IPS DF 4.7 (cell line): ENCODE results near the gene CLEC2D.
"Not testable (repeated sequence)": the region's sequence is repeated elsewhere in the genome, so short reads cannot be mapped to it uniquely, and the experiment has no call there.

Experiments used
- DNase-seq: peaks from one replicate; pipeline ENCODE4 v3.0.0-alpha.2; 2013; ENCODE audit warnings: low spot score; ENCODE audit errors: extremely low read depth

CLEC2D gene

DNA sequence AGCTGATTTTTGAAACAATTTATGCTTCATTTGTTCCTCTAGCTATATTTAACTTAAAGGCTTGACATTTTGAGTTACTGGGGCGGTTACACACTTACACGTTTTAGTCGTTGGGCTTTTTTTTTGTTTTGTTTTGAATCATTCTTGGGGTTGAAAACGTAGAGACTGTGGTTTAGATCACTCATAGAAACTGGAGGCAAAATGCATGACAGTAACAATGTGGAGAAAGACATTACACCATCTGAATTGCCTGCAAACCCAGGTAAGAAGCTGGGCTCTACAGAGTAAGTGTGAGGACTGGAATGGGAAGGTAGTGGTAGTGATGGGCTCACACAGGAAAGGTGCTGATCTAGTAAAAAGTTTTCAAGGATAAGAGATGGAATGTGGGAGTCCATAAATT is at the start of gene CLEC2D:
Gene CLEC2D (plus strand): TSS at position 180 of the 400 bp plus-strand sequence. CDS start 22 bp downstream, at position 202.
- DNase-seq, result no peak

DNA sequence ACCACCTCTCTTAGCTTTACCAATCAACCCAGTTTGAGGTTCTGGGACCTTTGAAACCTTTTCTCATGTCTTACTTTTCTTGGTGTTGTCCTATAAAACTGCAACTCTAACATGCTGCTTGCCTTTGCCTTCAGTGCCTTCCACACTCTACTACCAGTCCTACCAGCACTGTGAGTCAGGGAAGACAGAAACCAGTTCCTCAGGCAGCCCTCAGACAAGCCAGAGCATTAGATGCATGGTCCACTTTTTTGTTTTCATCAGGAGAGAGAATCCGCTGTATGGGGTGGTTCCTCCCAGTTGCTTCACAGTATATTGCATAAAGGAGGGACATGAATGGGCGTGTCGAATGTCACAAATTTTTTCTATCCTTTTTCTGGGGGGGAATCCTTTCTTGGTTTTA is 44.5 kb upstream of the CLEC2D start:
- DNase-seq, result no peak

DNA sequence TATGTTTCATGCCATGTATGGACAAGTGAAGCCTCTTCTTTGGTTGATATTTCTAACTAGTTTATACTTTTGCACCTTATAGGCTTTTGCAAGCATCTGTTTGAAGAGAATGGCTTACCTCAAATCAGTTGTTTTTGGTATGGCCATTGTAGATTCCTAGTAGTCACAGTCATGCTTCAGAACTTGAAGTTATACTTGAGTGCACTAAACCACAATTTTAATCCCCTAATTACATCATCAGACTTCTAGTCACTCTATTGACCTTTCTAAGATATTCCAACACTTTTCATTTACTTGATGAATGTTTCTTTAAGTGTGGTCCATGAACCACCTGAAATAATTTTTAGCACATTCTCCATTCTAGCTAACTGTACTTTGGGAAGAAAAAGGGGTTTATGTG is 43.2 kb upstream of the CLEC2D start:
- DNase-seq, result no peak

GRCh38 chr12:9626821-9627220 is 42.7 kb upstream of the CLEC2D start:
- DNase-seq, result no peak

GRCh38 chr12:9632766-9633165 is 36.7 kb upstream of the CLEC2D start:
- DNase-seq, result no peak

DNA sequence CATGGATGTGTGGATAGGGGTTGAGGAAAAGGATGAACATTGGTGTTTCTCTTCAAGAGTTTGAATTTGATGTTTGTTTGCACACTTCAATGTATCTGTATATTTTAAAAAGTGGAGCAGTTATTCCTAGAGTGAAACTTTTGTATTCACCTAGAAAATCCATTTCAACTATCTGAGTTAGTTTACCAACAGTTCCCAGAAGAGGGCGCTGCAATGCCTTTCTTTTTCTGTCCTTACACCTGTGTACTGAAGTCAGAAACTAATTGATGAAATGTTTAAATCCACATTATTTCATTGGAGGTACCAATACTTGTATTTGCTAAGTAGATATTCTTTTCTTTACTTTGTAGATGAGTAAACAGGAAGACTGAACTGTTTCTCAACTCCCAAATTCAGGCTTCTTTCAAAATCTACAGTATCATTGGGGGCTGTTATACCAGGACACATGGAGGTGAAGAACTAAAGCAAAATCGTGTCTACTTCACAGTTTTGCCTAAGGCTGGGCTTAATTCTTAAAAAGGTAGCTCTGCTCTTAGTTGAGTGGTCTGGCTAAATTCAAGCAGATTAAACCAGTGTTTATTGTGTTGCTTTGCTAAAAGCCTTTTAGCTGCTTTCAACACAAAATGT is 35.2 kb upstream of the CLEC2D start:
- no peak for DNase-seq

DNA sequence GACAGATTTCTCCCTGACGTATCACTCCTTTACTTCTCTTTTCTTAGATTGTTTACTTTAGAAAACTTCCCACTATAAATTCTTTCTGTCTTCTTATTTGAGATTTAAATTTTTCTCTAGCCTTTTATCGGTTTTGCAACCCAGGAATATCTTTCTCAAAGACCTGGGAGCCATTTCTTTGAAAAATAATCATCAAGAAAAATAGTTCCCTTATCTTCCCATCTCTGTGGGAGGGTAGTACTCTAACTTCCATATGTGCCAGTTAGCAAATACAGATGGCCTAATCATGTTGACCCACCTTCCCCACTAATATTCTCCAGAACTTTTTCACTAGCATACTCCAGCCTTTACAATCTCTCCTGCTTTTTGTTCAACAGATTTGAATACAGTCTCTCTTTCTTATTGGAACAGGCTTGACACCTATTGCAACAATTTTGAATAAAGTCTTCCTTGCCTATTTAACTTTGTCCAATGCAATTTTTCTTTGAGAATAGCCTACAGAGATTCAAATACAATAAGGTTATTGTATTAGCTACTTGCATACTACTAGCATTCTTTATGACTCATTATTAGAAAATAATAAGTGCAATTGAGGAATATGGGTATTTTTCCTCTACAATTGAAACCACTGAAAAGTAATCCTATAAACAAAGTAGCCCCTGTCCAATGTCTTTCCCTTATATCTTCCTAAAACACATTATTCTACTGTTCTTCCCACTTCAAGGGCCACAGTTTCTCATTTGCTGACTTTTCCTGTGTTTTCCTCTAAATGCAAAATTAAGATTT is 34.4 kb upstream of the CLEC2D start:
- no peak for DNase-seq

DNA sequence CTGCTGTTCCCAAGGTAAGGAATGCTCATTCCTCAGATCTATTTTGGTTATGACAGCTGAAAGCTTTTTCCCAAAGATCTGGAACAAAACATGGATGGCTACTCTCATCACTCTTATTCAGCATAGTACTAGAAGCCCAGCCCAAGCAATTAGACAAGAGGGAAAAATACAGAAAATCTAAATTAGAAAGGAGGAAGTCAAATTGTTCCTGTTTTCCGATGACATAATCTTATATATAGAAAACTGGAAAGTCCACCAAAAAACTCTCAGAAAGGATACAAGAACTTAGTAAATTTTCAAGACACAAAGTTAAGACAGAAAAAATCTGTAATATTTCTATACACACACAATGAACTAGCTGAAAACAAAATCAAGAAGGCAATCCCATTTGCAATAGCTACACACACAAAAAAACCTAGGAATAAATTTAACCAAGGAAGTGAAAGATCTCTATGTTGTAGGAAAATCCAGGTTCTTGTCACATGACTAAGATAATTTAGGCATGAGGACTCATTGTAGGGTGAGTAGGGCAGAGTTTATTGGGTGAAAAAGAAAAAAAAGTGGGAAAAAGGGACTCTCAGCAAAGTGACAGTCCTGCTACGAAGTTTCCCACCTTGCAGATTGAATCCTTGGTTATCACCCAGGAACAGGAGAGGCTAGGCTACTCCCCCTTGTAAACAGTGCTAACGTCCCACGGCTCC is 33.2 kb upstream of the CLEC2D start:
- no peak for DNase-seq

GRCh38 chr12:9636851-9637206 is 32.7 kb upstream of the CLEC2D start:
- no peak for DNase-seq

GRCh38 chr12:9640024-9640423 is 29.5 kb upstream of the CLEC2D start:
- DNase-seq, result no peak

DNA sequence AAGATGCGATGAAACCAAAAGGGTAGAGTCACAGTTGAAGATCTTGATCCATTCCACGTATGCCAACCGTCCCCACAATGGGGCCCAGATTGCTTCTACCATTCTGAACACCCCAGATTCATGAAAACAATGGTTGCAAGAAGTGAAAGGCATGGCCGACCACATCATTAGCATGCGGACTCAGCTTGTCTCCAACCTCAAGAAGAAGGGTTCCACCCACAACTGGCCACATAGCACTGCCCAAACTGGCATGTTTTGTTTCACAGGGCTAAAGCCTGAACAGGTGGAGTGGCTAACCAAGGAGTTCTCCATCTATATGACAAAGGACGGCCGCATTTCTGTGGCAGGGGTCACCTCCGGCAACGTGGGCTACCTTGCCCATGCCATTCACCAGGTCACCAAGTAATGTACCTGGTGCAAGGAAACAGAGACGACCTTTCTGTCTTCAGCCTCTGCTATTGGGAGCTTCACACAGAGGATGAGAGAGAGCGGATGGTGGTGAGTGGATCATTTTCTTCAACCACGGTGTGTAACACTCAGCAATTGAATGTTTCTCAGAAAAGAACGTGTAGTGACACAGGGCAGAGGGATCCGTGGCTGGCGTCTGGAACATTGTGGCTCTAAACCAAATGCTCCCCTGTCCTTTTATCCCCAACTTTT is 26.8 kb upstream of the CLEC2D start:
- DNase-seq, result no peak

- no peak for DNase-seq
Measured at GRCh38 chr12:9643266-9643660, 26.2 kb upstream of the CLEC2D start.

DNA sequence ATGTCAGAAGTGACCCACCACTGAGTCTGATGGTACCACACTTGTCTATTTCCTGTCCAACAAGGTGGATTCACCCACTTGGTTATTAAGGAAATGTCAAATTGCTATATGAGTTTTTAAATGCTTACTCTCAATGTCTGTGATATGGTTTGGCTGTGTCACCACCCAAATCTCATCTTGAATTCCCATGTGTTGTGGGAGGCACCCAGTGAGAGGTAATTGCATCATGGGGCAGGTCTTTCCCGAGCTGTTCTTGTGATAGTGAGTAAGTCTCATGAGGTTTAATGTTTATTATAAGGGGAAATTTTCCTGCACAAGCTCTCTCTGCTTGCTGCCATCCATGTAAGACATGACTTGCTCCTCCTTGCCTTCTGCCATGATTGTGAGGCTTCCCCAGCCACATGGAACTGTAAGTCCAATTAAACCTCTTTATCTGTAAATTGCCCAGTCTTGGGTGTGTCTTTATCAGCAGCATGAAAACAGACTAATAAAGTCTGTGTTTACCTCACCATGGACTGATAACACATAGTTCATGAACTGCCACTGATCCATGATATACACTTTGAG is 24.4 kb upstream of the CLEC2D start:
- not testable (repeated sequence) for DNase-seq

DNA sequence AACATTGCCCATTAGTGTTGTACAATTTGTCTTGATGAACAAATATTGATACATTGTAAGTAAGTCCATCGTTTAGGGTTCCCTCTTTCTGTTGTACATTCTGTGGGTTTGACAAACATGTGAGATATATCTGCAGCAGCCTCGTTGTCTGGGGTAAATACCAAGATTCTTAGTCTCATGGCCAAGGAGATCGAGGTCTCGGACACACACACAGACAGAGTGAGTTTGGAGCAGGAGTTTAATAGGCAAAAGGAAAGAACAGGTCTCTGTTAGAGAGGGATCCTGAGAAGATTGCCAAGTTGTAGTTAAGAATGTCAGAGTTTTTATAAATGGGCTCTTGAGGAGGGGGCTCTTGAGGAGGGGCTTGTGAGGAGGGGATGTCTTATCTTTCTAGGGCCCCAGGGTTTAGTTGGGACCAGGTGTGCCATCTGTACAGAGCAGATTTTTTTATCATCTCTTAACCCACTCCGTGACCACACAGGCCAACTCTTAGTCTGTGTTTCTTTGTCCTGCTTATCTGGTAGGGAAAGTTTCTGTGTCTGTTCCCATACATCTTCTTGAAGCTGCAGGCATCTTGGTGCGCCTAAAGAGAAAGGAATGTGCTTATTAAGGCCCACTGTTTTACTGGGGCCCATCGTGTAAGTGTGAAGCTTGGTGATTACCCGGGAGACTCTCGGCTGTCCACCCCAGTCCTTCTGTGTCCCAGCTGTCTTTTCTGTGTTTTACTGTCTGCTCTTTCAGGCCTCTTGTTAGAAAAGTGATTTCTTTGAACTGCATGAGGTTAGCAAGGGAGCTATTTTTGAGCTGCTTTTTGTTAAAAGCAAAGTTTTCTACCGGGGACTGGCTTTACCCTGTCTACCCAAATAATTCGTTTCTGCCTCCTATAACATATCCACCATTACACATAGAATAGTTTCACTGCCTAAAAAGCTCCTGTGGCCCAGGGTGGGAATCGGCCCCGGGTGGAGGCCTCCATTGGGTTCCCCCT is 22.4 kb upstream of the CLEC2D start:
- no peak for DNase-seq

- DNase-seq, result no peak
Measured at GRCh38 chr12:9647825-9648700, 21.4 kb upstream of the CLEC2D start.

DNA sequence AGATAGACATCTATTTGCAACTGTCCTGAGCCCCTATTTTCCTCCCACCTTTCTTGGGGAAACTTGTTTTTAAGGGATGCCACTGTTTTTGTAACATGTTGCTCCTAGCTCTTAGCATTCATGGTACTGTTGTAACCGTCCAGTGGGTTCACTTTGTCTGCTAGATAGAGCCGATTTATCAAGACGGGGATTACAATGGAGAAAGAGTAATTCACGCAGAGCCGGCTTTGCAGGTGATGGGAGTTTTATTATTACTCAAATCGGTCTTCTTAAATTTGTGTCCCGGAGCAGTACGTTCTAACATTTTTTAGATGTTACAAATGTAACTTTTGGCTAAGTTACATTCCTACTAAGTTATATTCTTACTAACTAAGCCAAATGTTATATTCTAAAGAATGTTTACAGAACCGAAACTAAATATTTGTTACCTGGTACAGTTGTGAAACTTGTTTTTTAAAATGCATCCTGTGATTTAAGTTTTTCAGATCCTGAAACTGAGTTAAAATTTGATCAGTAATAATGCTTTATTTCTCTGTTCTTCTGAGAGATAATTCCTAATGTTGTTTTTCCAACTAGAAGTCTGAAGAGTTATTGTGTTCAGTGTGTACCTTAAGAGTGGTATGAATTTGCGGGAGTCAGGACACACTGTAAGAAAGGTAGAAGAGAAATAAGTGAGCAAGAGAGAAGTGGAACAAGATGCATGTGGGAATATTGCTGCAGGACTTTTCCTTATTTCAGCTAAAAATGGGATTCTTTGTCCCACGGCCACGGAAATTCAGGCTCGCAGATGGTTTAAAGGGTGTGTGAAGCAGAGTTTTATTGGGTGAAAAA is 20.6 kb upstream of the CLEC2D start:
- DNase-seq, result no peak

GRCh38 chr12:9649532-9649940 is 20.0 kb upstream of the CLEC2D start:
- DNase-seq, result no peak

DNA sequence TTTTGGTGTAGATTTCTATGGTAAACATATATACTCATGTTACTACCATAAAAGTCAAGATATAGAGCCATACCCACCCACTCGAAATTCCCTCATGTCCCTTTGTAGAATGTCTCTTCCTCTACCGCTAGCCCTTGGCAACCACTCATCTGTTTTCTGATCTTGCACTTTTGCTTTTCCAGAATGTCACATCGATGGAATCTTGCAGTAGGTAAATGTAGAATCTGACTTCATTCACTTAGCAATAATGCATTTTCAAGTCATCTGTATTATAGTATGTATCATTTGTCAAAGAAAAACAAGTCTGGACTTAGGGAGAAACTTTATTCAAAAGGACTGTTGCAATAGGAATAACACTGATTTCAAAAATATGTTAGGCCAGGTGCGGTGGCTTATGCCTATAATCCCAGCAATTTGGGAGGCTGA is 19.3 kb upstream of the CLEC2D start:
- DNase-seq, result no peak
